DMS53 (cell line): ENCODE measurements around the gene CDK6.
A peak's percentile ranks its signal among the peaks of the same experiment; 100 is the strongest.

Source experiments
- DNase-seq: peaks from one replicate; lab custom pipeline; 2025; lab: John Stamatoyannopoulos, UW

The CDK6 gene

DNA sequence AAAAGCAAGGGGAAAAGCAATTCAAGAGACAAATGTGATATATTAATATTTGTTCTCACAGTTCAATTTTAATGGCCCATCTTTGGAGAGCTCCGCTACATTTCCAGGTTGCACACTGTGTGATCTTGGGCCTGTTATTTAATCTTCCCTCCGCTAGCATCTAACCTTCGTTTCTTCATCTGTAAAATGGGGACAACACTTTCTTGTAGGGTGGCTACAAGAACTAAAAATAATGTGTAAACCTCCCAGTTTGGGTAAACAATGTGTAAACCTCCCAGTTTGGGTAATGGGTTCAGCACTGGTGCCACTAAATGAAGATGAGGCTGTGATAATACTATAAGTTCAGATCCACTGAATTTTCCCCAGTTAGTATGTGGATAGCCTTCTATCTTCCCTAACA, 99.5 kb downstream of the CDK6 start:
- no peak for DNase-seq

DNA sequence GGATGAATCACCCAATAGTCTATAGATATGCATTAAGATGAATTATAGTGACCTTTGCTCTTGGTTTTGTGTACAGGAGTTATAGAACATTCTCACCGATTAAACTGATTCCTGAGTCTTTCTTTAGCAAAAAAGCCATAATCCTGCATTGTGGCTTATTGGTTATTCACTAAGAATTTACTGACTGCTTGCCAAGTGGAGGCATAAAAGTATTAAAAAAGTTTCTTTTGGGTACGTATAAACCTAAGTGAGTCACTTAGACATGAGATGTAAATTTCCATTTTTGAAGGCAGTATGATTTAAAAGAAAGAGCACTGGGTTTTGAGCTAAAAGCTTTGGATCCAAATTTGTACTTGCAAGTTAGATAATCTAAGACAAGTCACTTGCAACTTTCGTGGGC, 100.7 kb downstream of the CDK6 start:
- no peak for DNase-seq

DNA sequence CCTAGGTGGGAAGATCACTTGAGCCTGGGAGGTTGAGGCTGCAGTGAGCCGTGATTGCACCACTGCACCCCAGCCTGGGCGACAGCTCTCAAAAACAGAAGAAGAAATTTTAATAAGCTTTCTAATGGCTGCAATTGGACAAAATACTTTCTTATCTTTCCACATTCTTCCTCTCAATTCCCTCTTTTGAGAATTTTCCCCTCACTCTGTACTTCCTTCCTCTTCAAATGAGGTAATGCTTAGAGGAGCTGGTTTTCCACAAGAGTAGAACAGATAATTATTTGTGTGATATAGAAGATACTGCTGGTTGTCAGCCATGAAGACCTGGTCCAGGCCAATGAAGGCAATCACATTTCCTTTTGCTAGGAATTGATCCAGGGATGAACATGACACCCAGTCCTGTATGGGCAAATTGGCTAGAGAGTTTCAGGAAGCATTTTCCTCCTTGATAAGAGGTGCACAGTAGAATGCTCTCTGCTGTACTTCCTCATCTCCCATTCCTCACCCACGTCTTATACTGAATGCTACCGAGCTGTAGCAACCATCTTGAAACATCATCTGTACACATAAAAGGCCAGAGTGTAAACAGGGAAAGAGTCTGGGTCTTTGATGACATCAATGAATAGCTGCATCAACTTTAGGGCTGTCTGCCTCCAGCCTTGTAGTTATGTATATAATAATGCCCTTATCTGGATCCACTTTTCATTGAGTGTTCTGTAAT, 103.9 kb downstream of the CDK6 start:
- no peak for DNase-seq

DNA sequence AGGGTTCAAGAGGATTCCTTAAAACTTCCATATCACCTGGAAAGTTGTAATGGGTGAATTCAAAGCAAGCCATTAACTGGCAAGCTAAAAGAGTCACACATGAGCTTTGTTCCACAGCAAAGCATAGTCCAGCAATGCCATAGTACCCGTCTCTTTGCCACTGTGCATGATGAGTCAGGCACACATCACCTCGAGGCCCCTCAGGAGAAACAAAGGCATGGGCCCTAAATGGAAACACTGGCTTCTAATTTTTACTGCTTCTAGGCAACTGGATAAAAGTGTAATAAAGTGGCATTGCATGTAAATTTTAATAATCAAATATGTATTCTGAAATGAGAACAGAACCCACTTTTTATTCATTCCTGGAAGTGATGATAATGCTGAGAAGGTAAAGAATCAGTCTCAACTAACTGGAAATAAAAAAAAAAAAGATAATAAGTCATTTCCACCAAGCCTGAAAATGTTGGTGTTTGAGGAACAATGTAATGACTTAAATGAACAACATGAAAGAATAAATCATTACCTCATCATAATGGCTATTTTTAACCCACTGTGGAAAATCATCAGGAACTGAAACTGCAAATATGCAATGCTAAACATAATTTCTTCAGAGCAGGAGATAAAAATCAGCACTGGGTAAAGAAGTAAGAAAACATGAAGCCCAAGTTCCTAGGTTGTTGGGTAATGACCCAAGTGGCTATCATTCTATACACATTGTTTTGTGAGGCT, 104.9 kb downstream of the CDK6 start:
- DNase-seq = no peak

DNA sequence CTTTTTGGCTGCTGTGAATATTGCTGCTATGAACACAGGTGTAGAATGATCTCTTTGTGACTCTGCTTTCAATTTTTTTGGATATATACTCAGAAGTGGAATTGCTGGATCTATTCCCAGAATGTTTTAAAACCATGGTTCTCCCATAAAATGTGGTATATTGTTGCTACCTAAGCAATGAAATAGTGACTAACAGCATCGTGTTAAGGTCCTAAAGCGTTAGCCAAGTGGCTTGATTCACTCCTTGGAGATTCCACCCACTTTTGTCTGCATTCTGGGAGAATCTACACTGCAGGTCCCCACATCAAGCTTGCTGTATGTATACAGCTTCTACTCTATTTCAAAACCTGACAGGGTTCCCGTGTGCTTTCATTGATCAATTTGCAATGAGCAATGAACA, 105.6 kb downstream of the CDK6 start:
- DNase-seq = no peak

GRCh38 chr7:92729751-92730150, 106.6 kb downstream of the CDK6 start:
- no peak for DNase-seq

DNA sequence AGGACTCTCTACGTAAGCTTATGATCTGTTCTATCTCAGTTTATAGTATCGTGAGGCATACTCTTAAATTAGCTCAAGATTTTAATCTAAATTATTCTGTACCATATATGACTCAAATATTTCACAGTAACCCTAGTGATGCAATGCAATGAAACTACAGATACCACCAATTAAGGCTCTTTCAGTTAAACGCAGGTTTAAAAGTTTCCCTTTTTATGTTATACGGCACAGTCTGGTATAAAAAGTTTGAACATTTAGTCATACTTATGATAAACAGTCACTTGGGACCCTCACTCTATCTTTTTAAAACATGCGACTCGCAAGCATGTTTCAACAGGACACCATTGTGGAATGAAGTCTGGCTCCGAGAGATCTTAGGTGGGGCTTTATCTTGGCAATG, 107.2 kb downstream of the CDK6 start:
- no peak for DNase-seq

GRCh38 chr7:92727755-92728154, 108.6 kb downstream of the CDK6 start:
- DNase-seq = no peak

- no peak for DNase-seq
Measured at GRCh38 chr7:92725161-92725925, 111.0 kb downstream of the CDK6 start.

GRCh38 chr7:92723943-92724342, 112.4 kb downstream of the CDK6 start:
- DNase-seq = no peak

- DNase-seq = no peak
Measured at GRCh38 chr7:92723205-92723604, 113.2 kb downstream of the CDK6 start.

- DNase-seq = no peak
Measured at GRCh38 chr7:92722541-92722940, 113.8 kb downstream of the CDK6 start.

- DNase-seq = peak; percentile 11
Measured at GRCh38 chr7:92720604-92721350, 115.6 kb downstream of the CDK6 start.

- peak; percentile 88 for DNase-seq
Measured at GRCh38 chr7:92717993-92718716, 118.2 kb downstream of the CDK6 start.

DNA sequence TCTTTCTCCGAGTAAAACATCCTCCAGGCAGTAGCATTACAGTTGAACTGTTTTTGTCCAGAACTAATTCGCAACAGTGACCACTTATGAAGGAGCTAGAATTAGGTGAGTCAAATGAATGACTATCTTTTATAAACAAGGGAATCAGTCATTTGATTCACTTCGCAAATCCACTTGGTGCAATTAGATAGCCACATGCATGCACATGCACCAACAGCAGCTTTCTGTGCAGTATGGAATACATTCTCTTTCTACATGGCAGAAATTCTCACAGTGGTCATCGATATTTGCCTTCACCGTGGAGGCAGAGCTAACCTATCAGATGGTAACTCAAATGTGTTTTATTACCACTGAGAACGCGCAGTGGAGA, 118.8 kb downstream of the CDK6 start:
- DNase-seq = no peak

GRCh38 chr7:92716825-92717580, 119.4 kb downstream of the CDK6 start:
- no peak for DNase-seq

DNA sequence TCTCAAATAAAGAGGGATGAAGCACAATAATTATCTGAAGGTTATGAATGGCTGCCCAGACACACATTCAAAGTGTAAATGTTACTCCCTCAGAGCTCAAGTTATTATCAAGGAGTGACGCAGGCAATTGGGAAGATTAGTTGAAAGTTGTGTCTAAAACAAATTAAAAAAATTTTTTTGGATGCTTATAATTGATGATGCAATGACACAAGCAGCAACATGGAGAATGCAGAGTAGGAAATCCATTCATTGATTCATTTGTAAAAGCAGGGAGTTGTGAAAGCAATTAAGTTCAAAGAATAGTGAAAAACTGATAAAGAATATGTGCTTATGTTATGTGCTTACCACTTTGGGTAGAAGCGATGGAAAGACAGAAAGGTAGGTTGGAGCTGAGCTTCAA, 120.4 kb downstream of the CDK6 start:
- no peak for DNase-seq

GRCh38 chr7:92714767-92715166, 121.6 kb downstream of the CDK6 start:
- DNase-seq = no peak

GRCh38 chr7:92714280-92714679, 122.1 kb downstream of the CDK6 start:
- DNase-seq = no peak

DNA sequence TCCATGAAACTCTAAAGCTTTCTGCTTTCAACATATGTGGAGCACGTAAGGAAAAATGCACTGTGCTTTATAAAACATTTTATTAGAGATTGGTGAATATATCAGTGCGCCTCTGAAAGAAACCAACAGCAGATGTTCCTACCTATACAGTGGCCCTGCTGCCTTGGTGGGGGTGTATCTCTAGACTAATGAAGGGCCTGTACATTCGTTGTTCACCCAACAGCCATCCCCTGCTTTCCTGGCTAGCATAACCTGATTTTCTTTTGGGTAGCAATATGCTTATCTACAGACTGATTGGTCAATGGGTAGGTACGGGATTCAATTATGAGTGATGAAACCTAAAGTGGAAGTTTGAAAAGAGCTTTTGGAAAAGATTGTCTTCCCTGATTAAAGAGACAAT, 126.5 kb downstream of the CDK6 start:
- DNase-seq = no peak

GRCh38 chr7:92709150-92709549, 127.2 kb downstream of the CDK6 start:
- no peak for DNase-seq
